Measurements from ENCODE around the gene CNTN6.

DNA sequence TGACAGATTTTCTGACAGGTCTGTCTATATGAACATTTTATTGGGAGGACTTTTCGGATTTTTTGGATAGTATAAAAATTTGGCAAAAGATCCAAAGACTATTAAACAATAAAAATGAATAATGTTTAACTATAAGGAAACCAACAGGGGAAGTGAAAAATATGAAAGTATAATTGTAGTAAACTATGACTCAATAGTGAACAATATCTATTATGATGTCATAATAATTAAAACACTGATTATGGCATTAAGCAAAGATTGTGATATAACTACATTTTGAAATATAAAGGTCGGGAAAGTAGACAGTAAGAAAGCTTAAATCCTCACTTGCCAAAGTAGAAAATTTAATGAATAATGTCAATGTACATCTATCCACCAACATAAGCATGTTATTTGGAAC, 44.3 kb upstream of the CNTN6 start:
- TF ChIP-seq POLR2AphosphoS5 (IDR thresholded peaks at IDR 0.05): no peak
- no peak for TF ChIP-seq CTCF (IDR thresholded peaks at IDR 0.05 in 8 of 11, conservative IDR thresholded peaks at IDR 0.05 in 3 of 11)

All from spleen (tissue), 7 donors.